Gastroesophageal sphincter (tissue), 3 donors: ENCODE results near the gene YDJC.

Experiments used
- CTCF ChIP-seq, 4 experiments: fragments of 200-600 bp in 2 of 4; fragments of 450-650 bp in 2 of 4; sonication (generic) in 1 of 4; IDR thresholded peaks; one replicate each; pipeline ENCODE4 v1.5.1; 2017 to 2019; ENCODE audit warnings: antibody characterized with exemption in 4 of 4, mild to moderate bottlenecking in 2 of 4, moderate library complexity in 2 of 4
- POLR2AphosphoS5 ChIP-seq: sonication (generic); formaldehyde crosslinking; IDR thresholded peaks from one replicate; pipeline ENCODE4 v1.6.1; 2017; ENCODE audit warnings: antibody characterized with exemption

- TF ChIP-seq CTCF (IDR thresholded peaks at IDR 0.05) (no peak), POLR2AphosphoS5 (no peak)
These were observed 38.8 kb downstream of the YDJC start for GRCh38 chr22:21590809-21591641.
